Thyroid gland (tissue), 4 donors: ENCODE data around the gene ANO7.

ENCODE experiments used
- CTCF ChIP-seq, 6 experiments: fragments of 200-600 bp in 3 of 6; fragments of 450-650 bp in 3 of 6; sonication (generic) in 3 of 6; IDR thresholded peaks; one replicate each; pipeline ENCODE4 v1.5.1; 2016 to 2019; ENCODE audit warnings: antibody characterized with exemption in 6 of 6, mild to moderate bottlenecking in 2 of 6, inconsistent platforms in 1 of 6, moderate library complexity in 1 of 6
- POLR2A ChIP-seq, 2 donors: fragments of 450-650 bp; IDR thresholded peaks; one replicate each; pipeline ENCODE4 v1.6.1; 2017; ENCODE audit warnings: antibody characterized with exemption in 2 of 2, mild to moderate bottlenecking in 2 of 2, moderate library complexity in 1 of 2

GRCh38 chr2:241182126-241182525 is 6.4 kb upstream of the ANO7 start:
- TF ChIP-seq CTCF (IDR thresholded peaks at IDR 0.05), result no peak
- no peak for TF ChIP-seq POLR2A (IDR thresholded peaks at IDR 0.05)
